ENCODE results near the gene KLHL7.

Gene KLHL7, protein sequence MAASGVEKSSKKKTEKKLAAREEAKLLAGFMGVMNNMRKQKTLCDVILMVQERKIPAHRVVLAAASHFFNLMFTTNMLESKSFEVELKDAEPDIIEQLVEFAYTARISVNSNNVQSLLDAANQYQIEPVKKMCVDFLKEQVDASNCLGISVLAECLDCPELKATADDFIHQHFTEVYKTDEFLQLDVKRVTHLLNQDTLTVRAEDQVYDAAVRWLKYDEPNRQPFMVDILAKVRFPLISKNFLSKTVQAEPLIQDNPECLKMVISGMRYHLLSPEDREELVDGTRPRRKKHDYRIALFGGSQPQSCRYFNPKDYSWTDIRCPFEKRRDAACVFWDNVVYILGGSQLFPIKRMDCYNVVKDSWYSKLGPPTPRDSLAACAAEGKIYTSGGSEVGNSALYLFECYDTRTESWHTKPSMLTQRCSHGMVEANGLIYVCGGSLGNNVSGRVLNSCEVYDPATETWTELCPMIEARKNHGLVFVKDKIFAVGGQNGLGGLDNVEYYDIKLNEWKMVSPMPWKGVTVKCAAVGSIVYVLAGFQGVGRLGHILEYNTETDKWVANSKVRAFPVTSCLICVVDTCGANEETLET

DNA sequence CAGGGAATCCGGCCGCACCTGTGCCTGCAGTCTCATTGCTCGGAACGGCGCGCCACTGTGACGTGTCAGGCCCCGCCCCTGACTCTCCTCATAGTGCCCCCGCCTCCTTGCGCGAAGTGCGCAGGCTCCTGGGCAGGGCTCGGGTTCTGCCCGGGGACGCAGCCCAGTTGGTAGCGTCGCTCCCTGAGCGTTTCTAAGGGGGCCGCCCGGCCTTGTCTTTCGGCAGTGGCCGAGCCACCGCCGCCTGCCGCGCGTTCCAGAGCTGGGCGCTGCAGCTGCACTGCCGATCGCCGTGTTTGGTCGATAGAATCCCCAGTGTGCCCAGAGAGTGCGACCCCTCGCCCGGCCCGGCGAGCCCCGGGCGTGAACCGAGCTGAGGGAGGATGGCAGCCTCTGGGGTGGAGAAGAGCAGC is at the start of gene KLHL7:
KLHL7 (plus strand) TSS at position 142 of the 413 bp plus-strand sequence; CDS start at position 384, 242 bp downstream.
- peak; percentile 98 for DNase-seq
- ATAC-seq, result peak; percentile 99

- ATAC-seq, result no peak
Measured at GRCh38 chr7:23058408-23059096, 47.0 kb upstream of the KLHL7 start.

GRCh38 chr7:23061327-23061726 is 44.3 kb upstream of the KLHL7 start:
- no peak for DNase-seq
- no peak for ATAC-seq

More at GRCh38 chr7:23058408-23059096, 47.0 kb upstream of the KLHL7 start:
- DNase-seq, result no peak

DNA sequence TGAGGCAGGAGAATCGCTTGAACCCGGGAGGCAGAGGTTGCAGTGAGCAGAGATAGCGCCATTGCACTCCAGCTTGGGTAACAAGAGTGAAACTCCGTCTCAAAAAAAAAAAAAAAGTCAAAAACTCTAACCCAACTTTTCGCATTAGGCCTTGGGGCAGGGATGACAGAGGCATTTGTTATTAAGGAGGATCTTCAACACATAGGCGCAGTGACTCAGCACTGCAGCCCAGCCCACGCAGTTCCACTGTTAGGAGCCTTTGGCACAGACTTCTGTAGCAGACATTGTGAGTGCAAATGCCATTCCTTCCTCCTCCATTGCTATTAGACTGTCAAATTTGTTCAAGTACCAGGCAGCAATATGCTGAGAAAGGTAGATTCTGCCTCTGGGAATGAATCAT is 43.1 kb upstream of the KLHL7 start:
- no peak for ATAC-seq
- DNase-seq, result no peak

- DNase-seq (no peak), ATAC-seq (no peak)
Measured at GRCh38 chr7:23065974-23066373, 39.6 kb upstream of the KLHL7 start.

DNA sequence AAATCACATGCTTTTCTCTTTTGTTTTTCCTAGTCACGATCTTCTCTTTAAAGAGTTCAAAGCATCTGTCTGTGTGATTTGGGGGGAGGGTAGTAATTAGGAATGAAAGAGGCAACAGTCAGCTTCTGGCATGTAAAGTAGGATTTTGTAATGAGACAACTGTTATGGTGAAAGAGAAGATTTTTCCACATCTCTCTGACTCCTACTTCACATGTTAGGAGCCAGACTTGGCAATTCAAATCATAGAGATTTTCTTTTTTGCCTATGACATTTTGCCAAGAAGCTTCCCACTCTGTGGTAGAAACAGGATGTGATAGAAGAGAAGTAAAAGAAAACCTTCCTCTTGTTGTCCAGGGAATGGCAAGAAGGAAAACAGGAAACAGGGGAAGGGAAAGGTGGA is 38.3 kb upstream of the KLHL7 start:
- no peak for ATAC-seq
- no peak for DNase-seq

GRCh38 chr7:23072048-23072447 is 33.5 kb upstream of the KLHL7 start:
- ATAC-seq (no peak), DNase-seq (no peak)

- DNase-seq (no peak), ATAC-seq (no peak)
Measured at GRCh38 chr7:23072922-23073321, 32.7 kb upstream of the KLHL7 start.

DNA sequence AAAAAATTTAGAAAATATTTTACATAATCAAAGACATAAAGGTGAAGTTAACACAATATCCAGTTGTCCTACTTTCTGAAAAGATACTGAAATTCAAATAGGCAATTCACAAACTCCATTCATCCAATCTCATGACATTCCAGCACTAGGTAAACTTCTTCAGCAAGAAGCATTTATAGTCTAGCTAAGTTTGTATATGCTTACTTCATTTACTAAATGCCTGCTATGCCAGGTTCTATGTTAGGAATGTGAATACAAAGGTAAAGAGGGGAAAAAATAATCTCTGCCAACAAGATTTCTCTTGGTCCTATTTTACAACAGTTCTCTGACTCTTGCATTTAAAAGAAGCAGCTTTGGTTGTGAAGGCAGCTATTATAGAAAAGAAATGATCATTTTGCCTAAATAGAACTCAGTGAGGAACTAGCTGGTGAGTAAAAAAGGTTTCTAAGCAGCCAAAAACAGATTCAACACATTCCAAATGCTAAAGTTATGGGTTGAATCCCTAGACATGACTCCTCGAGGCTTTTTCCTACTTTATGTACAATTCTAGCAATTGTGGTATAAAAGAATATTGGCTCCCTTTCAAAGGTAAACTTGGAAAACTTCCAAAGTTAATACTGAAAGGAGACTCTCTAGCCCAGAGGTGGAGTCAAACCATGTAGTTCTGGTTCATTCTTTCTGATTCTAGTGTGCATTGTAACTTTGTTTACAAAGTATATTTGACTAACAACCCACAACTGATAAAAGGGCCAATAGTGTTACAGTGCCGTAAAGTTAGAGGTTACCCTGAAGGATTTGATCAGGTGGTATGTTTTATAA is 30.9 kb upstream of the KLHL7 start:
- ATAC-seq (no peak), DNase-seq (no peak)

GRCh38 chr7:23075571-23075970 is 30.0 kb upstream of the KLHL7 start:
- ATAC-seq, result no peak
- DNase-seq, result no peak

DNA sequence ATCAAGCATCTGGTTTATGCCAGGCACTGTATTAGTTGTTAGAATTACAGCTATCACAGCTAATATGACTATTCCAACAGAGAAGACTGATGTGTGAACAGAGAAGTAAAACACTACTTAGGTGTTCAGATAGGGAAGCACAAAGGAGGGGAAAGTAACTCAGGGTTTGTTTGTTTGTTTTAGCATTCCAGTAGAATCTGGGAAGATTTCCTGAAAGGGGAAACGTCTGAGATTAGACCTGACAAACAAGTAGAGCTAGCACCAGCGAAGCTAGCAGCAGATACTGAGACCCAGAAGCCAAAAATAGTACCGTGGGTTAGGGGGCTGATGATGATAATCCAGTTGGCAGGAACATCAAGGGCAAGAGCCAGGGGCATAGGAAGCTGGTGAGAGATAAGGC is 28.8 kb upstream of the KLHL7 start:
- ATAC-seq (no peak), DNase-seq (no peak)

DNA sequence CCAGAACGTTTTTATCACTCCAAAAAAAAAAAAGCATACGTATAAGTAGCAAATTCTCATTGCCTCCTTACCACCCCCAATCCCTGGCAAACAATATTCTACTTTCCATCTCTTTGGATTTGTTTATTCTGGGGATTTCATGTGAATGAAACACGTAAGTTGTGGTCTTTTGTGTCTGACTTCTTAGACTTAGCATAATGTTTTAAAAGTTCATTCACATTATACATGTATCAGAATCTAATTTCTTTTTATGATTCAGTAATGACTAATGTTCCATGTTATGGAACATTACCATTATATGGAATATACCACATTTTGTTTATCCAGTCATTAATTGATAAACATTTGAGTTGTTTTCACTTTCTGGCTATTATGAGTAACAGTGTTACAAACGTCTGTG is 12.5 kb upstream of the KLHL7 start:
- ATAC-seq, result no peak

GRCh38 chr7:23093546-23093945 is 12.0 kb upstream of the KLHL7 start:
- DNase-seq (no peak), ATAC-seq (no peak)

More for the DNA sequence above, 12.5 kb upstream of the KLHL7 start:
- no peak for DNase-seq

- DNase-seq, result no peak
- peak; percentile 23 for ATAC-seq
Measured at GRCh38 chr7:23096518-23097290, 8.9 kb upstream of the KLHL7 start.

DNA sequence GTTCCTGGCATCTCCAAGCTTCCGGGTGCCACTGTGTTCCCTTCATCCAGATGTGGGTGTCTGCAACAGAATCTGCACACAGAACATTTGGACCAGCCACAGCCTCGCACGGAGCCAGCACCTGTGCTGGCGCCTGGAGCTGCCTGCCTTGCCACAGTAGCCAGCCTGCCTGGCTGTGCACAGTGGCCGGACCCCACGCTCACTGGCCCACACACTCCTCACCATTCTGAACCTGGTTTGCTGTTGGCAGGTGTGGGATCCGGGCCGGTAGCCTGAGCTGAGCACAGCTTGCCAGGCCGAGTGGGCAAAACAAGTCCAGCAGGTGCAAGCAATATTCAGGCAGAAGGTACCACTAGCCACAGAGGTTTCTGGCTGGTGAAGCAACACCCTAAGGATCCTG is 7.6 kb upstream of the KLHL7 start:
- DNase-seq, result no peak
- ATAC-seq, result no peak

DNA sequence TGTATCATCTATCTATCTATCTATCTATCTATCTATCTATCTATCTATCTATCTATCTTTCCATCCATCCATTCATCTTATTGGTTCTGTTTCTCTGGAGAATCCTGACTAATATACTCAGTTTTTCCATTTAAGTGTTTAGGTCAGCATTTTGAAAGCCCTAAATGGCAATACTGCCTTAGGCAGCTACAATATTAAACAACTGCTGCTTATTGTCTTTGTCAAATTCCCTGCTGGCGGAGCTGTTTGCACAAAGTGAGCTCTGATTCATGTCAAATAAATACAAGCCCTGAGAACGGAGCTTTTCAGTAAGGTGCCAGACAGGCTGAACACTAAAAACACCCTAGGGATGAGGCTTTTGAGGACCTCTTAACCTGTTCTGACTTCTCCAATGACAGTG is 7.1 kb upstream of the KLHL7 start:
- ATAC-seq (no peak), DNase-seq (no peak)

DNA sequence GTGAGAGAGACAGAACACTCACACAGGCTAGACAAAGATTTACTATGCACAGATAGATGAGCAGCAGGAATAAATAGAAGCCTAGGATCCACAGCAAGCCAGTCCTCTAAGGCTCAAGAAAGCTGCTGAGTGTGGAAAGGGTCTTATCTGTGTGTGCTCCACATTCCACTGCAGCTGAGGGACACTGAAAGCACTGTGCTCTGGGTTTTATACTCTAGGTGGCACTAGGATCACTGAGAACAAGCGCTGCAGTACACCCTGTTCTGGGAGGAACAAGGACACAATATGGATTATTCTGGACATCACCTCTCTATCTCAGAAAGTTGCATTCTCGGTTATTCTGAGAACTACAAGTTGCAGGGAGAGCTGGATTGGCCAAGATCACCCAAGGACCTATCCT is 4.9 kb upstream of the KLHL7 start:
- no peak for ATAC-seq
- no peak for DNase-seq

- ATAC-seq, result peak; percentile 22
- no peak for DNase-seq
Measured at GRCh38 chr7:23105086-23105643, 420 bp upstream of the KLHL7 start.

GRCh38 chr7:23106057-23106822 is 655 bp downstream of the KLHL7 start:
- ATAC-seq, result peak; percentile 28
- DNase-seq, result peak; percentile 46

All from stimulated activated naive CD8-positive, alpha-beta T cell treated with anti-CD3 and anti-CD28 coated beads, Interleukin-15, Interleukin-2, amounts not matched to agents 100 U/mL and 50 U/mL, for 24 hours (primary cell).